ENCODE measurements around the gene CHRM3. TPM values are rescaled to one million over a fixed set of nuclear protein-coding genes. Genes with fewer than 3 reads are reported as not detected.
"Not testable (repeated sequence)": the region's sequence is repeated elsewhere in the genome, so short reads cannot be mapped to it uniquely, and the experiment has no call there.

CHRM3 gene
- 0.11 TPM in 1 of 2 replicates, not detected in the other for total RNA-seq (2014; rRNA removed)
- polyA plus RNA-seq (2012) = 0.23 TPM

GRCh38 chr1:239386453-239387303, at the start of gene CHRM3:
Gene CHRM3 (plus strand): TSS chr1:239386568. CDS start chr1:239907452, 520,884 bp downstream.
- DNase-seq (ENCODE audit: low read depth) = peak; percentile 30

- no peak for DNase-seq (ENCODE audit: low read depth)
Measured at GRCh38 chr1:239337799-239338430, 48.5 kb upstream of the CHRM3 start.

GRCh38 chr1:239347776-239348175, 38.6 kb upstream of the CHRM3 start:
- DNase-seq (ENCODE audit: low read depth) = no peak

- no peak for DNase-seq (ENCODE audit: low read depth)
Measured at GRCh38 chr1:239348635-239349353, 37.6 kb upstream of the CHRM3 start.

- no peak for DNase-seq (ENCODE audit: low read depth)
Measured at GRCh38 chr1:239349699-239350098, 36.7 kb upstream of the CHRM3 start.

- DNase-seq (ENCODE audit: low read depth) = no peak
Measured at GRCh38 chr1:239353536-239353935, 32.8 kb upstream of the CHRM3 start.

GRCh38 chr1:239354231-239354630, 32.1 kb upstream of the CHRM3 start:
- DNase-seq (ENCODE audit: low read depth) = no peak

- DNase-seq (ENCODE audit: low read depth) = no peak
Measured at GRCh38 chr1:239357867-239358266, 28.5 kb upstream of the CHRM3 start.

GRCh38 chr1:239361403-239361802, 25.0 kb upstream of the CHRM3 start:
- DNase-seq (ENCODE audit: low read depth) = peak; percentile 55

GRCh38 chr1:239363930-239364329, 22.4 kb upstream of the CHRM3 start:
- DNase-seq (ENCODE audit: low read depth) = no peak

GRCh38 chr1:239367196-239367810, 19.1 kb upstream of the CHRM3 start:
- DNase-seq (ENCODE audit: low read depth) = no peak

- DNase-seq (ENCODE audit: low read depth) = no peak
Measured at GRCh38 chr1:239368436-239369109, 17.8 kb upstream of the CHRM3 start.

GRCh38 chr1:239370869-239371268, 15.5 kb upstream of the CHRM3 start:
- DNase-seq (ENCODE audit: low read depth) = not testable (repeated sequence)

GRCh38 chr1:239382666-239383065, 3.7 kb upstream of the CHRM3 start:
- no peak for DNase-seq (ENCODE audit: low read depth)

GRCh38 chr1:239383714-239384113, 2.7 kb upstream of the CHRM3 start:
- DNase-seq (ENCODE audit: low read depth) = no peak

GRCh38 chr1:239387304-239388158, 1.2 kb downstream of the CHRM3 start:
- DNase-seq (ENCODE audit: low read depth) = no peak

GRCh38 chr1:239388159-239388485, 1.8 kb downstream of the CHRM3 start:
- DNase-seq (ENCODE audit: low read depth) = no peak

- DNase-seq (ENCODE audit: low read depth) = no peak
Measured at GRCh38 chr1:239388578-239388977, 2.2 kb downstream of the CHRM3 start.

- DNase-seq (ENCODE audit: low read depth) = peak; percentile 47
Measured at GRCh38 chr1:239389703-239390102, 3.3 kb downstream of the CHRM3 start.

- no peak for DNase-seq (ENCODE audit: low read depth)
Measured at GRCh38 chr1:239392271-239392670, 5.9 kb downstream of the CHRM3 start.
